LNCaP clone FGC (cell line): Measurements from ENCODE around the gene CPSF4L.

Experiments used
- DNase-seq: peaks from one replicate; pipeline ENCODE4 v3.0.0-alpha.2; 2011; ENCODE audit warnings: low read depth
- H3K4me3 ChIP-seq: 2 replicates; pipeline ENCODE4 v1.5.1; 2011; ENCODE audit warnings: mild to moderate bottlenecking, low read depth, low read length, control low read depth
- CTCF ChIP-seq: IDR thresholded peaks from 2 replicates; pipeline ENCODE4 v1.5.1; 2012; ENCODE audit warnings: mild to moderate bottlenecking; ENCODE audit not compliant: control insufficient read depth, insufficient read depth; ENCODE audit errors: extremely low read depth

Gene CPSF4L

GRCh38 chr17:73210002-73210678 is 51.5 kb downstream of the CPSF4L start:
- no peak for TF ChIP-seq CTCF
- H3K4me3 ChIP-seq, result no peak overlapping the region
- no peak for DNase-seq

- TF ChIP-seq CTCF, result no peak
- DNase-seq, result no peak
- H3K4me3 ChIP-seq, result no peak overlapping the region
Observed at GRCh38 chr17:73209436-73209835, 52.2 kb downstream of the CPSF4L start.

GRCh38 chr17:73208139-73208827 is 53.4 kb downstream of the CPSF4L start:
- H3K4me3 ChIP-seq, result no peak overlapping the region
- no peak for TF ChIP-seq CTCF

GRCh38 chr17:73205459-73205961 is 56.2 kb downstream of the CPSF4L start:
- no peak for TF ChIP-seq CTCF
- peak; percentile 87 for DNase-seq
- H3K4me3 ChIP-seq, result no peak overlapping the region

More at GRCh38 chr17:73208139-73208827, 53.4 kb downstream of the CPSF4L start:
- DNase-seq, result no peak

- TF ChIP-seq CTCF, result no peak
- DNase-seq, result no peak
- H3K4me3 ChIP-seq, result no peak overlapping the region
Observed at GRCh38 chr17:73203788-73204479, 57.7 kb downstream of the CPSF4L start.

- H3K4me3 ChIP-seq, result no peak overlapping the region
- TF ChIP-seq CTCF, result no peak
- DNase-seq, result peak; percentile 96
Observed at GRCh38 chr17:73203135-73203787, 58.4 kb downstream of the CPSF4L start.
